Medulla oblongata (tissue), 1 donor: ENCODE measurements around the gene HAPLN1.
"Not testable (repeated sequence)": the region's sequence is repeated elsewhere in the genome, so short reads cannot be mapped to it uniquely, and the experiment has no call there.

Experiments used
- DNase-seq: peaks from one replicate; pipeline ENCODE4 v3.0.0-alpha.2; 2015; ENCODE audit errors: extremely low spot score

The HAPLN1 gene

GRCh38 chr5:83720836-83721537, at the start of gene HAPLN1:
Gene HAPLN1 (minus strand): TSS chr5:83720855. CDS start chr5:83673523, 47,332 bp downstream.
- no peak for DNase-seq

- DNase-seq = no peak
These were observed 46.8 kb upstream of the HAPLN1 start for GRCh38 chr5:83767409-83767992.

- no peak for DNase-seq
These were observed 43.4 kb upstream of the HAPLN1 start for GRCh38 chr5:83764101-83764500.

GRCh38 chr5:83760579-83760978, 39.9 kb upstream of the HAPLN1 start:
- no peak for DNase-seq

GRCh38 chr5:83752700-83753099, 32.0 kb upstream of the HAPLN1 start:
- DNase-seq = no peak

- no peak for DNase-seq
These were observed 30.5 kb upstream of the HAPLN1 start for GRCh38 chr5:83751201-83751600.

- peak; percentile 80 for DNase-seq
These were observed 30.1 kb upstream of the HAPLN1 start for GRCh38 chr5:83750749-83751148.

GRCh38 chr5:83745816-83746215, 25.2 kb upstream of the HAPLN1 start:
- no peak for DNase-seq

- no peak for DNase-seq
These were observed 24.2 kb upstream of the HAPLN1 start for GRCh38 chr5:83744821-83745220.

- no peak for DNase-seq
These were observed 21.4 kb upstream of the HAPLN1 start for GRCh38 chr5:83742089-83742488.

- DNase-seq = no peak
These were observed 20.9 kb upstream of the HAPLN1 start for GRCh38 chr5:83741571-83741970.

GRCh38 chr5:83740741-83741140, 20.1 kb upstream of the HAPLN1 start:
- no peak for DNase-seq

GRCh38 chr5:83736169-83736568, 15.5 kb upstream of the HAPLN1 start:
- not testable (repeated sequence) for DNase-seq

- not testable (repeated sequence) for DNase-seq
These were observed 14.4 kb upstream of the HAPLN1 start for GRCh38 chr5:83735058-83735457.

- DNase-seq = no peak
These were observed 11.0 kb upstream of the HAPLN1 start for GRCh38 chr5:83731638-83732037.

GRCh38 chr5:83729362-83729761, 8.7 kb upstream of the HAPLN1 start:
- no peak for DNase-seq

- DNase-seq = no peak
These were observed 6.3 kb upstream of the HAPLN1 start for GRCh38 chr5:83726912-83727311.

GRCh38 chr5:83724935-83725334, 4.3 kb upstream of the HAPLN1 start:
- no peak for DNase-seq

- no peak for DNase-seq
These were observed 3.3 kb upstream of the HAPLN1 start for GRCh38 chr5:83724001-83724400.

GRCh38 chr5:83723031-83723430, 2.4 kb upstream of the HAPLN1 start:
- no peak for DNase-seq

GRCh38 chr5:83721953-83722901, 1.6 kb upstream of the HAPLN1 start:
- peak; percentile 71 for DNase-seq

- no peak for DNase-seq
These were observed 1.6 kb downstream of the HAPLN1 start for GRCh38 chr5:83718936-83719495.
